ENCODE results near the gene ALPK3. TPM values are rescaled to one million over a fixed set of nuclear protein-coding genes. Genes with fewer than 3 reads are reported as not detected.

ALPK3 gene
- polyA plus RNA-seq, 4 donors = 13.6 to 19.0 (median 16.0) TPM

- DNase-seq (ENCODE audit: low read depth in 4 of 4, low spot score in 3 of 4) = no peak
Observed at GRCh38 chr15:84798436-84798946, 18.7 kb upstream of the ALPK3 start.

GRCh38 chr15:84799511-84800187 is 17.5 kb upstream of the ALPK3 start:
- no peak for DNase-seq (ENCODE audit: low read depth in 4 of 4, low spot score in 3 of 4)

GRCh38 chr15:84800365-84800806 is 16.8 kb upstream of the ALPK3 start:
- no peak for DNase-seq (ENCODE audit: low read depth in 4 of 4, low spot score in 3 of 4)

- no peak for DNase-seq (ENCODE audit: low read depth in 4 of 4, low spot score in 3 of 4)
Observed at GRCh38 chr15:84804005-84804900, 12.9 kb upstream of the ALPK3 start.

- DNase-seq (ENCODE audit: low read depth in 4 of 4, low spot score in 3 of 4) = no peak
Observed at GRCh38 chr15:84805221-84805620, 11.9 kb upstream of the ALPK3 start.

- DNase-seq (ENCODE audit: low read depth in 4 of 4, low spot score in 3 of 4) = no peak
Observed at GRCh38 chr15:84807228-84807627, 9.9 kb upstream of the ALPK3 start.

- no peak for DNase-seq (ENCODE audit: low read depth in 4 of 4, low spot score in 3 of 4)
Observed at GRCh38 chr15:84810073-84810840, 6.9 kb upstream of the ALPK3 start.

- no peak for DNase-seq (ENCODE audit: low read depth in 4 of 4, low spot score in 3 of 4)
Observed at GRCh38 chr15:84811151-84811550, 6.0 kb upstream of the ALPK3 start.

- DNase-seq (ENCODE audit: low read depth in 4 of 4, low spot score in 3 of 4) = no peak
Observed at GRCh38 chr15:84811828-84812227, 5.3 kb upstream of the ALPK3 start.

GRCh38 chr15:84812842-84813241 is 4.3 kb upstream of the ALPK3 start:
- DNase-seq (ENCODE audit: low read depth in 4 of 4, low spot score in 3 of 4) = no peak

- DNase-seq (ENCODE audit: low read depth in 4 of 4, low spot score in 3 of 4) = no peak
Observed at GRCh38 chr15:84813435-84813834, 3.7 kb upstream of the ALPK3 start.

- no peak for DNase-seq (ENCODE audit: low read depth in 4 of 4, low spot score in 3 of 4)
Observed at GRCh38 chr15:84813931-84814330, 3.2 kb upstream of the ALPK3 start.

GRCh38 chr15:84814916-84815315 is 2.2 kb upstream of the ALPK3 start:
- no peak for DNase-seq (ENCODE audit: low read depth in 4 of 4, low spot score in 3 of 4)

- DNase-seq (ENCODE audit: low read depth in 4 of 4, low spot score in 3 of 4) = peak in 1 of 4 donors; percentile 21
Observed at GRCh38 chr15:84817466-84818081, 418 bp downstream of the ALPK3 start.

GRCh38 chr15:84818261-84819131 is 1.3 kb downstream of the ALPK3 start:
- peak in 1 of 4 donors; percentile 31 for DNase-seq (ENCODE audit: low read depth in 4 of 4, low spot score in 3 of 4)

- DNase-seq (ENCODE audit: low read depth in 4 of 4, low spot score in 3 of 4) = no peak
Observed at GRCh38 chr15:84819291-84819768, 2.2 kb downstream of the ALPK3 start.

GRCh38 chr15:84819791-84820190 is 2.6 kb downstream of the ALPK3 start:
- no peak for DNase-seq (ENCODE audit: low read depth in 4 of 4, low spot score in 3 of 4)

GRCh38 chr15:84821501-84822021 is 4.4 kb downstream of the ALPK3 start:
- DNase-seq (ENCODE audit: low read depth in 4 of 4, low spot score in 3 of 4) = peak in 1 of 4 donors; percentile 25

GRCh38 chr15:84822653-84823281 is 5.6 kb downstream of the ALPK3 start:
- no peak for DNase-seq (ENCODE audit: low read depth in 4 of 4, low spot score in 3 of 4)
